ENCODE results near the gene PDSS2. TPM values are rescaled to one million over a fixed set of nuclear protein-coding genes. Genes with fewer than 3 reads are reported as not detected.
A peak's percentile ranks its signal among the peaks of the same experiment; 100 is the strongest.

PDSS2 gene
- total RNA-seq = 10 to 100 TPM in 1 of 2 donors, 1 to 10 TPM in 1; 8.2 to 13.7 TPM
- polyA plus RNA-seq (2013, experiment 1 of 2) = 11.3 TPM
- polyA plus RNA-seq (2013, experiment 2 of 2) = 10.0 TPM
- long read RNA-seq, experiment 1, partial matches to known transcripts = 1 of 6 reads
- long read RNA-seq, experiment 1, other reads (novel, unspliced or antisense) = 2 of 6 reads
- long read RNA-seq, experiment 2, transcript PDSS2-202 (8 exons, 3,540 nt) = major isoform, 10 of 24 reads
- long read RNA-seq, experiment 2, partial matches to known transcripts = 0 of 24 reads
- long read RNA-seq, experiment 2, other reads (novel, unspliced or antisense) = 10 of 24 reads
- long read RNA-seq, experiment 3, transcript PDSS2-201 (4 exons, 1,236 nt) = minor isoform, 7 of 48 reads
- long read RNA-seq, experiment 3, transcript PDSS2-202 (8 exons, 3,540 nt) = major isoform, 27 of 48 reads
- long read RNA-seq, experiment 3, partial matches to known transcripts = 4 of 48 reads
- long read RNA-seq, experiment 3, other reads (novel, unspliced or antisense) = 10 of 48 reads
- long read RNA-seq, experiment 4, transcript PDSS2-201 (4 exons, 1,236 nt) = major isoform, 6 of 7 reads
- long read RNA-seq, experiment 4, partial matches to known transcripts = 0 of 7 reads
- long read RNA-seq, experiment 4, other reads (novel, unspliced or antisense) = 1 of 7 reads

DNA sequence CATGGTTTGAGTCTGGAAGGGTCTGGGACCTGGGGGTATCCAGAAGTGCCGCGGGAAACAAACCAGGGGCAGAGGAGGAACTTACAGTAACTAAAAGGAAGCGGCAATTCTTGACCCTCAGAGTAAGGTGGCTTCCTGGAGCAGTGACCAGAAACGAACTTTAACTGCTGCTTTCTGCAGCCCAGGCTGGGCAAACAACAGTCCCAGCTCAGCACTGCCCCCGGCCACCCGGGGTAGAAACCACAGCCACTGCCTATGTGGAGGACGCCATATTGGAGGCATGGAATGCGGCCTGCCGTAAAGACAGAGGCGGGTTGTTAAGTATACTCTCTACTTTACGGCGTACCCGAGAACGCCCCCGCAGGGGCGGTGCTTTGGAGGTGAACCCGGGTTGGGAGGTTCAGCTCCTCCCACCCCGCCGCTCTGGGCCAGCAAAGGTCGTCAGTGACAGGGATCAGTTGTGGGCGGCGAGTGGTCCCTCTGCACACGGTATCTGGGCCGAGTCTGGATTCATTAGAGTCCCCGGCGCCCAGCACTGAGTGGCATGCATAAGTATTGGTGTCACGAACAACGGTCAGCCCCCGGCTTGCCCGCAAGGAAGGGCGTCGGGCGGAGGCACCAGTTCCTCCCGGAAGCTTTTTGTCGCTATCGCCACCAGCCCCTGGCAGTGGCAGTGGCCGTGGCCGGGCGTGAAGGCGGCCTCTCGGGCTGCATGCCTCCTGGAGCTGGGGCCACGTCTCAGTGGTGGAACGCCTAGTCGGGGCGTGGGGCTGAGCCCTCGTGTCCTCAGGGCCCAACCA is at the start of gene PDSS2:
Gene PDSS2 (minus strand): TSS at position 282 of the 800 bp plus-strand sequence. CDS start 279 bp downstream, at position 3.
- Histone ChIP-seq H3K27me3 (ENCODE audit: control insufficient read depth, insufficient read depth, low read length, poor library complexity, severe bottlenecking) (no peaks in the 10 kb centered on the region), H3K9ac (ENCODE audit: extremely low read depth, low read length, poor library complexity, severe bottlenecking) (peak within 1 kb of the TSS; percentile 84), H3K9me3 (ENCODE audit: control insufficient read depth, low read length) (no peaks in the 10 kb centered on the region), H3K27ac (ENCODE audit: low read depth, low read length) (peak within 1 kb of the TSS; percentile 74), H3K4me1 (ENCODE audit: control insufficient read depth, insufficient read depth, low read length) (no peaks in the 10 kb centered on the region), H3K4me3 (ENCODE audit: low read length) (peak within 1 kb of the TSS; percentile 99), H3K36me3 (ENCODE audit: control insufficient read depth, insufficient read depth, low read length) (no peaks in the 10 kb centered on the region)
- Mint-ChIP-seq H3K9me3 (no peaks in the 10 kb centered on the region), H3K4me3 (peak within 1 kb of the TSS; percentile 95), H3K27me3 (ENCODE audit: insufficient read depth) (no peaks in the 10 kb centered on the region), H3K27ac (peak within 1 kb of the TSS; percentile 96), H3K4me1 (peaks cover 4% of the 10 kb centered on the region), H3K36me3 (ENCODE audit: low read depth) (no peaks in the 10 kb centered on the region)
- 2 to 3% methylated on average over 22 to 46 of the region's 46 CpGs for WGBS, 2 experiments (ENCODE audit: insufficient coverage in 1 of 2, insufficient read length in 1 of 2)
- DNase-seq = peak; percentile 100
- peak; percentile 82 for TF ChIP-seq CTCF (conservative IDR thresholded peaks at IDR 0.05)

DNA sequence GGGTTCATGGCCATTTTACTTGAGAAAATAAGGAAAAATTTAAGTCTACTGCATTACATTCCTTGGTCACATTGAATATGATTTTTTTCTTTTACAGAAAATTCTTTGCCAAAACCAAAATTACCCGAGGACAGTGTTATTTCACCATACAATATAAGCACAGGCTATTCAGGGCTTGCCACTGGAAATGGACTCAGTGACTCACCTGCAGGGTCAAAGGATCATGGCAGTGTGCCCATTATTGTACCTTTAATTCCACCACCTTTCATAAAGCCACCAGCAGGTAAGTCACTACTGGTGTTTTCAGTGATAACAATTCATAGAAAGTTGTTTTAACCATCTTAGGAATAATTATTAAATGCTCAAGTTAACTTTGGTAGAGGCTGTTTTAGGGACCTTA is 46.8 kb upstream of the PDSS2 start:
- no peak for DNase-seq
- Histone ChIP-seq H3K4me1 (ENCODE audit: control insufficient read depth, insufficient read depth, low read length) (no peaks in the 10 kb centered on the region), H3K27ac (ENCODE audit: low read depth, low read length) (no peak overlapping the region), H3K9me3 (ENCODE audit: control insufficient read depth, low read length) (no peaks in the 10 kb centered on the region), H3K27me3 (ENCODE audit: control insufficient read depth, insufficient read depth, low read length, poor library complexity, severe bottlenecking) (no peaks in the 10 kb centered on the region), H3K36me3 (ENCODE audit: control insufficient read depth, insufficient read depth, low read length) (no peaks in the 10 kb centered on the region), H3K4me3 (ENCODE audit: low read length) (no peak overlapping the region), H3K9ac (ENCODE audit: extremely low read depth, low read length, poor library complexity, severe bottlenecking) (no peak overlapping the region)
- Mint-ChIP-seq H3K4me3 (no peak overlapping the region), H3K9me3 (no peaks in the 10 kb centered on the region), H3K27ac (no peak overlapping the region), H3K36me3 (ENCODE audit: low read depth) (no peaks in the 10 kb centered on the region), H3K4me1 (peaks cover 11% of the 10 kb centered on the region), H3K27me3 (ENCODE audit: insufficient read depth) (no peaks in the 10 kb centered on the region)
- no peak for TF ChIP-seq CTCF (conservative IDR thresholded peaks at IDR 0.05)
- WGBS, 2 experiments (ENCODE audit: insufficient coverage in 1 of 2, insufficient read length in 1 of 2) = 82% methylated on average over 1 of the region's 1 CpG; no CpG with 5 or more reads in 1 of the 2 experiments

DNA sequence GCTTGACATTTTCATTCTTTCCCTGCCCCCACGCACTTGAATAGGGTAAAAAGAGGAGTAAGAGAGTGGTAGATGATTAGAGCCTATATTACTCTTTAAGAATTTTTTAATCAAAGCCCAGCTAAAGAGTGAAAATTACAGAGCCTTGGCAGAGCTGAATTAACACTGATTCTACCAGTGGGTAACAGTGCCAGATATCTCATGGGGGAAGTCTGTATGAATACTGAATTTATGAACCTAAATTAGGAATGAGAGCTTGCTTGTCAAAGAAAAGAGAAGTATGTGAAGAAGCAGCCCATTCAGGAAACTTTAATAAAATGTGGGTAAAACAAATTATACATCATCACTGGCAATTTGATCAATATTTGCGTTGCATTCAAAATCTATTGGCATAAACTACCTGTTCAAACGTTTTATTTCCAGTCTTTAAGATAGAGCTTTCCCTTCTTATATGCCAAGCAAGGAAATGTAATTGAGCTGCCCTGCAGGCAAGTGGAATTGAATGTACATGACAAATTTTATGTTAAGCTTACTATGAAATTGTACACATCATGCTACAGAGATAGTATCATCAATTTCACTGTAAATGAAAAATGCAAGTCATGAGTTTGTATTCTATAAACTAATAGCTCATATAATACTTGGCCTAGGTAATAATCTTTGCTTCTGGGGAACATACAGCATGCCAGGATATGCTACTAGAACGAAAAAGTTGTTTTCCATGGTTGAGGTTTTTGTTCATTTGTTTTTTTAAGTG is 45.1 kb upstream of the PDSS2 start:
- TF ChIP-seq CTCF (conservative IDR thresholded peaks at IDR 0.05) = no peak
- Mint-ChIP-seq H3K36me3 (ENCODE audit: low read depth) (no peaks in the 10 kb centered on the region), H3K27ac (no peak overlapping the region), H3K4me3 (no peak overlapping the region), H3K27me3 (ENCODE audit: insufficient read depth) (no peaks in the 10 kb centered on the region), H3K9me3 (no peaks in the 10 kb centered on the region), H3K4me1 (peaks cover 10% of the 10 kb centered on the region)
- Histone ChIP-seq H3K4me1 (ENCODE audit: control insufficient read depth, insufficient read depth, low read length) (no peaks in the 10 kb centered on the region), H3K27ac (ENCODE audit: low read depth, low read length) (no peak overlapping the region), H3K36me3 (ENCODE audit: control insufficient read depth, insufficient read depth, low read length) (no peaks in the 10 kb centered on the region), H3K9ac (ENCODE audit: extremely low read depth, low read length, poor library complexity, severe bottlenecking) (no peak overlapping the region), H3K27me3 (ENCODE audit: control insufficient read depth, insufficient read depth, low read length, poor library complexity, severe bottlenecking) (no peaks in the 10 kb centered on the region), H3K4me3 (ENCODE audit: low read length) (no peak overlapping the region), H3K9me3 (ENCODE audit: control insufficient read depth, low read length) (no peaks in the 10 kb centered on the region)
- 80 to 85% methylated on average over 2 to 3 of the region's 4 CpGs for WGBS, 2 experiments (ENCODE audit: insufficient coverage in 1 of 2, insufficient read length in 1 of 2)
- DNase-seq = no peak
